Measurements from ENCODE around the gene CREB5. TPM values are rescaled to one million over a fixed set of nuclear protein-coding genes. Genes with fewer than 3 reads are reported as not detected.

Gene CREB5
- total RNA-seq, 1 experiment from 2014 or later = 40.5 TPM

DNA sequence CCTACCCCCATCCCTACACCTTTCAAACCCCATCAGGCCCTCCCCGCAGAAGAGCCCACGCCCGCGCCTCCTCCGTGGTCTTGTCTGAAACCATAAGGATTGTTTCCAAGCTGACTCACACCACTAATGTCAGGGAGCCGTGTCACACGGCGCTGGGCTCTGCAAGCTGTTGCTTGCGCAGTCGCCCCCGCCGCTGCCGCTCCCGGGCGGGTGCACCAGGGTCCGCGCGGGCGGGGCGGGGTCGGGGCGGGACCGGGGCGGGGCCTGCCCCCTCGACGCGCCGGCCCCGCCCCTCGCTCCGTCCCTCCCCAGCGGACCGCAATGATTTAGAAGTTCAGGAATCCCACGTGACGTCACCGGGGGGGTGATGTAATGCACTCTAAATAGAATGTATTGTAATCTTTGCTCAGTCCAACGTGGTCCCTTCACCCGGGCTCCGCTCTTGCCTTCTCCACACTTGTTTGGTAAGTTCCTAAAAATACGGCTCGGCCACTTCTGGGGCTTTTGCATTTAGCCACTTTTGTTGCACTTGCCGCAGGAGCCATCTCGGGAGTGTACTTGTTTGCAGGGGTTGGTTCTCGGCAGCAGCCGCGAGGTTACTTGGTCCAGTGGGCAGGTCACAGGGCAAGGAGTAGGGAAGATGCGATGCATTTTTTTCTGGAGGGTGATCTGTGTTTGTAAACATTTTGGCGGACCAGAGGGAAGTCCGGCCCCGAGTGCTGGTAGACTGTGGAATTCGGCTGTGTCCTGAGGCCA, 3.2 kb upstream of the CREB5 start:
- intact Hi-C loops (cut with micrococcal nuclease) = loop anchor here (5.0 kb wide), 4 partner anchors 112 to 448 kb away; no protein-coding TSS in a partner anchor
- H3K4me1 Mint-ChIP-seq (ENCODE audit: insufficient read depth, unreplicated experiment) = peaks cover 35% of the 10 kb centered on the region
- ChIA-PET CTCF (no interaction called here), POLR2A (interaction anchor here (0.6 to 2.1 kb wide), 4 partner anchors 8 to 203 kb away, joined by 3 to 8 read pairs (median 6); no protein-coding TSS in a partner anchor)
- TSS peak; percentile 87 for BruUV-seq (replicated peaks)
- peaks cover 13% of the 10 kb centered on the region for H3K27me3 Mint-ChIP-seq (ENCODE audit: insufficient read depth, unreplicated experiment)
- TF ChIP-seq, protein P1, sequence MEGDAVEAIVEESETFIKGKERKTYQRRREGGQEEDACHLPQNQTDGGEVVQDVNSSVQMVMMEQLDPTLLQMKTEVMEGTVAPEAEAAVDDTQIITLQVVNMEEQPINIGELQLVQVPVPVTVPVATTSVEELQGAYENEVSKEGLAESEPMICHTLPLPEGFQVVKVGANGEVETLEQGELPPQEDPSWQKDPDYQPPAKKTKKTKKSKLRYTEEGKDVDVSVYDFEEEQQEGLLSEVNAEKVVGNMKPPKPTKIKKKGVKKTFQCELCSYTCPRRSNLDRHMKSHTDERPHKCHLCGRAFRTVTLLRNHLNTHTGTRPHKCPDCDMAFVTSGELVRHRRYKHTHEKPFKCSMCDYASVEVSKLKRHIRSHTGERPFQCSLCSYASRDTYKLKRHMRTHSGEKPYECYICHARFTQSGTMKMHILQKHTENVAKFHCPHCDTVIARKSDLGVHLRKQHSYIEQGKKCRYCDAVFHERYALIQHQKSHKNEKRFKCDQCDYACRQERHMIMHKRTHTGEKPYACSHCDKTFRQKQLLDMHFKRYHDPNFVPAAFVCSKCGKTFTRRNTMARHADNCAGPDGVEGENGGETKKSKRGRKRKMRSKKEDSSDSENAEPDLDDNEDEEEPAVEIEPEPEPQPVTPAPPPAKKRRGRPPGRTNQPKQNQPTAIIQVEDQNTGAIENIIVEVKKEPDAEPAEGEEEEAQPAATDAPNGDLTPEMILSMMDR (IDR thresholded peaks at IDR 0.05; ENCODE audit: unreplicated experiment) = no peak
- DNase-seq (ENCODE audit: unreplicated experiment) = peak; percentile 95
- no peaks in the 10 kb centered on the region for H3K9me3 Mint-ChIP-seq (ENCODE audit: unreplicated experiment)
- no peaks in the 10 kb centered on the region for H3K36me3 Mint-ChIP-seq (ENCODE audit: insufficient read depth, unreplicated experiment)
- H3K27ac Mint-ChIP-seq (ENCODE audit: low read depth, unreplicated experiment) = peak overlapping the region; percentile 90
- H3K4me3 Mint-ChIP-seq (ENCODE audit: unreplicated experiment) = peak overlapping the region; percentile 79

- ChIA-PET POLR2A (interaction anchor here (0.6 kb wide), 1 partner anchor 9 kb away, joined by 3 read pairs; no protein-coding TSS in a partner anchor), CTCF (interaction anchor here (0.6 to 0.8 kb wide), 2 partner anchors 112 to 320 kb away, joined by 3 to 5 read pairs; no protein-coding TSS in a partner anchor)
- intact Hi-C loops (cut with micrococcal nuclease) = loop anchor here (5.0 kb wide), 4 partner anchors 113 to 447 kb away; no protein-coding TSS in a partner anchor
- Mint-ChIP-seq H3K4me3 (ENCODE audit: unreplicated experiment) (peak overlapping the region; percentile 79), H3K27me3 (ENCODE audit: insufficient read depth, unreplicated experiment) (peaks cover 13% of the 10 kb centered on the region), H3K9me3 (ENCODE audit: unreplicated experiment) (no peaks in the 10 kb centered on the region), H3K4me1 (ENCODE audit: insufficient read depth, unreplicated experiment) (peaks cover 35% of the 10 kb centered on the region), H3K27ac (ENCODE audit: low read depth, unreplicated experiment) (peak overlapping the region; percentile 90), H3K36me3 (ENCODE audit: insufficient read depth, unreplicated experiment) (no peaks in the 10 kb centered on the region)
- DNase-seq (ENCODE audit: unreplicated experiment) = peak; percentile 42
- BruUV-seq (replicated peaks) = no TSS peak
- TF ChIP-seq, protein P1 (IDR thresholded peaks at IDR 0.05; ENCODE audit: unreplicated experiment) = no peak
These were observed 2.3 kb upstream of the CREB5 start for GRCh38 chr7:28409716-28410627.

DNA sequence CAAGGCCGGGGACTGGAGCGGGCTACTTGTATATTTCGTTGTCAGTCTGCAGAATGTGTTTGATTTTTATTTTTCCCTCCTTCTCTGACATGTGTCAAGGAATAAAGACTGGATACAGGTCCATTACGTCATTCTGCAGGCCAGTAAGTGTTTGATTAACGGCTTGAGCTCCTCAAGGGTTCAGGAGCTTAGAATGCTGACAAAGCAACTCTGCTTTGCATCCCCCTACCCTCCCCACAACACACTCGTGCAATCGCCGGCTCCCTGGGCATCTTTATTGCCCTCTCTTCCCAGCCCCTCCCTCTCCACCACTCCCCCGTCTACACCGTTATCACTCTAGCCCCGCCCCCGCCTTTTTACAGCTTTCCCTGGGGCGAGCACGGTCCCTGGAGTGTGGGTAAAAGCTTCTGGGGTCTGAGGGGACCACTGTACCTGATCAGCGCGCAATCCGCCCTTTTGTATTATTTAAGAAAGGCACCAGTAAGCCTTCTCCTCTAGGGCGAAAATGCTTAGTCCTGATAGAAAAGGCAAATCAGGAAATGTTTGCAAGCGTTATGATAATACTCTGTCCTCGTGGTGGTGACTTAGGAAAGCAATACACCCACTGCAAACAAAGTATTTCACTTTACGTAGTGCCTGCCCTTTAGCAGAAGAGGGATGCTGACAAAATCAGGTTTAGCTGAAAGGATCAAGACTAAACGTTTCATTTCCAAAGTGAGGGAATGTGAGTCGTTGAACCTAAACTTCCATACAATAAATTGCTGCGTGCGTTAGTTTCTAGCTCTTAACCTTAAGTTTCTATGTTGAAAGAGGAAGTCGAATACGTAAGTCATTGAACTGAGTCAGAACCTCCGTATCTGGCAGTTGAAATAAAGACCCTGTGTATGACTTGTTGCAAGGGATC, 1.4 kb upstream of the CREB5 start:
- no TSS peak for BruUV-seq (replicated peaks)
- intact Hi-C loops (cut with micrococcal nuclease) = no loop called here
- H3K27ac Mint-ChIP-seq (ENCODE audit: low read depth, unreplicated experiment) = no peak overlapping the region
- H3K9me3 Mint-ChIP-seq (ENCODE audit: unreplicated experiment) = no peaks in the 10 kb centered on the region
- POLR2A ChIA-PET = no interaction called here
- H3K36me3 Mint-ChIP-seq (ENCODE audit: insufficient read depth, unreplicated experiment) = no peaks in the 10 kb centered on the region
- DNase-seq (ENCODE audit: unreplicated experiment) = peak; percentile 31
- peaks cover 28% of the 10 kb centered on the region for H3K4me1 Mint-ChIP-seq (ENCODE audit: insufficient read depth, unreplicated experiment)
- CTCF ChIA-PET = interaction anchor here (0.6 to 0.8 kb wide), 2 partner anchors 29 to 113 kb away, joined by 3 to 5 read pairs; no protein-coding TSS in a partner anchor
- TF ChIP-seq, protein P1 (IDR thresholded peaks at IDR 0.05; ENCODE audit: unreplicated experiment) = no peak
- H3K4me3 Mint-ChIP-seq (ENCODE audit: unreplicated experiment) = peak overlapping the region; percentile 79
- H3K27me3 Mint-ChIP-seq (ENCODE audit: insufficient read depth, unreplicated experiment) = peaks cover 13% of the 10 kb centered on the region
